Kidney epithelial cell (primary cell): ENCODE results near the gene CYTH4. TPM values are rescaled to one million over a fixed set of nuclear protein-coding genes. Genes with fewer than 3 reads are reported as not detected.

Source experiments
- DNase-seq: peaks from one replicate; pipeline ENCODE4 v3.0.0-alpha.2; 2010; ENCODE audit warnings: low read depth
- H3K27me3 ChIP-seq: 2 replicates; pipeline ENCODE4 v1.6.0; 2011; ENCODE audit warnings: low read length; ENCODE audit not compliant: control insufficient read depth, insufficient read depth
- H3K36me3 ChIP-seq: 2 replicates; pipeline ENCODE4 v1.5.1; 2011; ENCODE audit warnings: low read length; ENCODE audit not compliant: control insufficient read depth, insufficient read depth
- H3K4me3 ChIP-seq: 2 replicates; pipeline ENCODE4 v1.5.1; 2011; ENCODE audit warnings: low read depth, mild to moderate bottlenecking, control low read depth, low read length
- CTCF ChIP-seq: IDR thresholded peaks from 2 replicates; pipeline ENCODE4 v1.5.1; 2011; ENCODE audit warnings: mild to moderate bottlenecking, moderate library complexity, low read length, control low read depth, inconsistent platforms; ENCODE audit not compliant: insufficient read depth, poor library complexity, severe bottlenecking
- total RNA-seq: library from RNA; depleted of rRNA; stranded (reverse); fragments of >200 nt; gene quantifications from 2 replicates; pipeline ENCODE4 v1.2.3, GENCODE V29; 2015

The CYTH4 gene
- total RNA-seq, 1 donor from 2014 or later: not detected

GRCh38 chr22:37299969-37300509 is 17.7 kb downstream of the CYTH4 start:
- Histone ChIP-seq H3K27me3 (no peaks in the 10 kb centered on the region), H3K4me3 (no peak overlapping the region), H3K36me3 (no peaks in the 10 kb centered on the region)
- DNase-seq: no peak
- no peak for TF ChIP-seq CTCF

GRCh38 chr22:37300551-37301017 is 18.3 kb downstream of the CYTH4 start:
- no peak for TF ChIP-seq CTCF
- DNase-seq: no peak
- Histone ChIP-seq H3K36me3 (no peaks in the 10 kb centered on the region), H3K27me3 (no peaks in the 10 kb centered on the region), H3K4me3 (no peak overlapping the region)

DNA sequence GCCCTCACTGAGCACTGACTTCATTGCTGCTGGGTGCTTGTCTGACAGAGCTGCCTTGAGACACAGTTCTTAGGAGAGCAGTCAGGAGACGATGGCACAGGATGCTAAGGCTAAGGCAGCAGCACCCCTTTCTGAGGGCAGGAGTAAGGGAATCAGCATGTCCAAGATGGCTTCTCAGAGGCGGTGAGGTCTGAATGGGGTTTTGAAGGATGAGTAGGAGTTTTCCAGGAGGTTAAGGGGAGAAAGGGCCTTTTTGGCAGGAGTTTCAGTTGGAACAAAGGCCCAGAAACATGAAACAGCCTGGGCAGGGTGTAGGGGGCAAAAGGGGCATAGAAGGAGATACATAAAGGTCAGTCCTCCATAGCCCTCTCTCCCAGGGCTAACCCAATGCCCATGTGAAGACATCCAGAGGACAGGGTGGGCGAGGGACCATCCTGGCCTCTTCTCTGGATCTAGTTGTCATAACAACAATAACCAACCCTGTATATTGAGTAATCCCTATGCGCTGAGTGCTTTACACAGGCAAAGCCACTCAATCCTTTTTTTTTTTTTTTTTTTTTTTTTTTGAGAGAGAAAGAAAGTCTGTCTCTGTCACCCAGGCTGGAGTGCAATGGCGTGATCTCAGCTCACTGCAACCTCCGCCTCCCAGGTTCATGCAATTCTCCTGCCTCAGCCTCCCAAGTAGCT is 19.0 kb downstream of the CYTH4 start:
- no peak for DNase-seq
- H3K27me3 ChIP-seq: no peaks in the 10 kb centered on the region
- H3K36me3 ChIP-seq: no peaks in the 10 kb centered on the region
- no peak for TF ChIP-seq CTCF
- no peak overlapping the region for H3K4me3 ChIP-seq

- no peak overlapping the region for H3K4me3 ChIP-seq
- DNase-seq: no peak
- TF ChIP-seq CTCF: no peak
Measured at GRCh38 chr22:37302674-37303555, 20.6 kb downstream of the CYTH4 start.

GRCh38 chr22:37303821-37304274 is 21.5 kb downstream of the CYTH4 start:
- H3K4me3 ChIP-seq: no peak overlapping the region
- peak; percentile 84 for DNase-seq
- no peaks in the 10 kb centered on the region for H3K27me3 ChIP-seq
- TF ChIP-seq CTCF: no peak
- H3K36me3 ChIP-seq: no peaks in the 10 kb centered on the region

More at GRCh38 chr22:37302674-37303555, 20.6 kb downstream of the CYTH4 start:
- no peaks in the 10 kb centered on the region for H3K27me3 ChIP-seq
- no peaks in the 10 kb centered on the region for H3K36me3 ChIP-seq
